GM04504 (cell line): ENCODE measurements around the gene FADS2.
A peak's percentile ranks its signal among the peaks of the same experiment; 100 is the strongest.

Source experiments
- DNase-seq: peaks from one replicate; pipeline ENCODE4 v3.0.0-alpha.2; 2012; ENCODE audit warnings: low read depth

The FADS2 gene

GRCh38 chr11:61887839-61888494, 59.9 kb downstream of the FADS2 start:
- peak; percentile 91 for DNase-seq

GRCh38 chr11:61888590-61888989, 60.5 kb downstream of the FADS2 start:
- no peak for DNase-seq

- no peak for DNase-seq
Observed at GRCh38 chr11:61889831-61890230, 61.7 kb downstream of the FADS2 start.

GRCh38 chr11:61890529-61891330, 62.6 kb downstream of the FADS2 start:
- peak; percentile 54 for DNase-seq

GRCh38 chr11:61891331-61892084, 63.4 kb downstream of the FADS2 start, which contains the start of gene FADS3:
Gene FADS3 (minus strand): TSS chr11:61891545. CDS start chr11:61891381, 164 bp downstream.
- peak; percentile 76 for DNase-seq

- DNase-seq: no peak
Observed at GRCh38 chr11:61892085-61892370, 63.9 kb downstream of the FADS2 start.

GRCh38 chr11:61893981-61894380, 65.9 kb downstream of the FADS2 start:
- peak; percentile 82 for DNase-seq

GRCh38 chr11:61895046-61895717, 67.1 kb downstream of the FADS2 start:
- no peak for DNase-seq

GRCh38 chr11:61895718-61896059, 67.6 kb downstream of the FADS2 start:
- no peak for DNase-seq

- no peak for DNase-seq
Observed at GRCh38 chr11:61896665-61897386, 68.7 kb downstream of the FADS2 start.

GRCh38 chr11:61897387-61898246, 69.5 kb downstream of the FADS2 start:
- DNase-seq: no peak

GRCh38 chr11:61898247-61898582, 70.1 kb downstream of the FADS2 start:
- no peak for DNase-seq

- no peak for DNase-seq
Observed at GRCh38 chr11:61899146-61899841, 71.2 kb downstream of the FADS2 start.

GRCh38 chr11:61900251-61900650, 72.2 kb downstream of the FADS2 start:
- no peak for DNase-seq

- no peak for DNase-seq
Observed at GRCh38 chr11:61901397-61901796, 73.3 kb downstream of the FADS2 start.

GRCh38 chr11:61902313-61902712, 74.2 kb downstream of the FADS2 start:
- no peak for DNase-seq

- DNase-seq: no peak
Observed at GRCh38 chr11:61903845-61904244, 75.7 kb downstream of the FADS2 start.

- no peak for DNase-seq
Observed at GRCh38 chr11:61904539-61905048, 76.5 kb downstream of the FADS2 start.

GRCh38 chr11:61905067-61905696, 77.1 kb downstream of the FADS2 start:
- DNase-seq: no peak
